ENCODE measurements around the gene KLHL18. TPM values are rescaled to one million over a fixed set of nuclear protein-coding genes. Genes with fewer than 3 reads are reported as not detected.

Gene KLHL18
- polyA plus RNA-seq, 1 donor from 2014 or later, result 37.0 TPM

- no peak for TF ChIP-seq EZH2 (IDR thresholded peaks at IDR 0.05; ENCODE audit: borderline replicate concordance, insufficient read depth, low read length, poor library complexity, severe bottlenecking)
- no peak for TF ChIP-seq EP300 (conservative IDR thresholded peaks at IDR 0.05; ENCODE audit: poor library complexity, severe bottlenecking)
- no peak for TF ChIP-seq SMC3 (conservative IDR thresholded peaks at IDR 0.05; ENCODE audit: poor library complexity)
- TF ChIP-seq MXI1 (conservative IDR thresholded peaks at IDR 0.05; ENCODE audit: poor library complexity, severe bottlenecking), result no peak
- H3K36me3 ChIP-seq (ENCODE audit: insufficient read depth, low read length), result peaks cover 3% of the 10 kb centered on the region
These were observed 57.2 kb downstream of the KLHL18 start for GRCh38 chr3:47339951-47340350.

GRCh38 chr3:47340866-47341265 is 58.1 kb downstream of the KLHL18 start:
- Histone ChIP-seq H3K4me2 (ENCODE audit: low read length) (no peak overlapping the region), H3K9me3 (ENCODE audit: low read length) (no peaks in the 10 kb centered on the region), H3K4me3 (ENCODE audit: low read length) (no peak overlapping the region), H3K36me3 (ENCODE audit: insufficient read depth, low read length) (no peaks in the 10 kb centered on the region), H4K20me1 (ENCODE audit: insufficient read depth) (no peaks in the 10 kb centered on the region), H3K79me2 (replicated peaks; ENCODE audit: insufficient read depth, low read length) (no peaks in the 10 kb centered on the region), H3K27ac (ENCODE audit: low read length) (no peak overlapping the region), H2AFZ (ENCODE audit: low read depth, low read length) (no peak overlapping the region), H3K9me2 (ENCODE audit: insufficient read depth, low read length) (no peaks in the 10 kb centered on the region), H3F3A (ENCODE audit: insufficient read depth, low read length, poor library complexity, severe bottlenecking) (no peaks in the 10 kb centered on the region), H3K27me3 (ENCODE audit: insufficient read depth, low read depth, low read length) (no peaks in the 10 kb centered on the region), H3K9ac (ENCODE audit: low read length) (no peak overlapping the region)
- TF ChIP-seq MXI1 (conservative IDR thresholded peaks at IDR 0.05; ENCODE audit: poor library complexity, severe bottlenecking), result no peak
- TF ChIP-seq EP300 (conservative IDR thresholded peaks at IDR 0.05; ENCODE audit: poor library complexity, severe bottlenecking), result no peak
- TF ChIP-seq SMC3 (conservative IDR thresholded peaks at IDR 0.05; ENCODE audit: poor library complexity), result no peak
- TF ChIP-seq REST (IDR thresholded peaks at IDR 0.05; ENCODE audit: borderline replicate concordance), result no peak
- TF ChIP-seq RAD21 (conservative IDR thresholded peaks at IDR 0.05), result no peak
- TF ChIP-seq POLR2AphosphoS5 (IDR thresholded peaks at IDR 0.05), result no peak

More at GRCh38 chr3:47339951-47340350, 57.2 kb downstream of the KLHL18 start:
- Histone ChIP-seq H2AFZ (ENCODE audit: low read depth, low read length) (no peak overlapping the region), H3K9me3 (ENCODE audit: low read length) (no peaks in the 10 kb centered on the region), H3K9me2 (ENCODE audit: insufficient read depth, low read length) (no peaks in the 10 kb centered on the region), H3K9ac (ENCODE audit: low read length) (no peak overlapping the region), H3K79me2 (replicated peaks; ENCODE audit: insufficient read depth, low read length) (no peaks in the 10 kb centered on the region), H3K4me3 (ENCODE audit: low read length) (no peak overlapping the region), H3K4me2 (ENCODE audit: low read length) (no peak overlapping the region), H3K27me3 (ENCODE audit: insufficient read depth, low read depth, low read length) (no peaks in the 10 kb centered on the region), H3F3A (ENCODE audit: insufficient read depth, low read length, poor library complexity, severe bottlenecking) (no peaks in the 10 kb centered on the region), H3K27ac (ENCODE audit: low read length) (no peak overlapping the region), H4K20me1 (ENCODE audit: insufficient read depth) (no peaks in the 10 kb centered on the region)

- no peak overlapping the region for H3K9ac ChIP-seq (ENCODE audit: low read length)
- H2AFZ ChIP-seq (ENCODE audit: low read depth, low read length), result no peak overlapping the region
- H3K9me2 ChIP-seq (ENCODE audit: insufficient read depth, low read length), result no peaks in the 10 kb centered on the region
- H3K27ac ChIP-seq (ENCODE audit: low read length), result no peak overlapping the region
- H3F3A ChIP-seq (ENCODE audit: insufficient read depth, low read length, poor library complexity, severe bottlenecking), result no peaks in the 10 kb centered on the region
- no peaks in the 10 kb centered on the region for H3K79me2 ChIP-seq (replicated peaks; ENCODE audit: insufficient read depth, low read length)
- no peak for TF ChIP-seq REST (IDR thresholded peaks at IDR 0.05; ENCODE audit: borderline replicate concordance)
- no peak for TF ChIP-seq CTCF (IDR thresholded peaks at IDR 0.05; ENCODE audit: poor library complexity, severe bottlenecking)
- no peak for TF ChIP-seq EZH2 (IDR thresholded peaks at IDR 0.05; ENCODE audit: borderline replicate concordance, insufficient read depth, low read length, poor library complexity, severe bottlenecking)
- TF ChIP-seq POLR2AphosphoS5 (IDR thresholded peaks at IDR 0.05), result no peak
- TF ChIP-seq SMC3 (conservative IDR thresholded peaks at IDR 0.05; ENCODE audit: poor library complexity), result no peak
- TF ChIP-seq RAD21 (conservative IDR thresholded peaks at IDR 0.05), result no peak
- no peak for TF ChIP-seq EP300 (conservative IDR thresholded peaks at IDR 0.05; ENCODE audit: poor library complexity, severe bottlenecking)
- no peak for TF ChIP-seq MXI1 (conservative IDR thresholded peaks at IDR 0.05; ENCODE audit: poor library complexity, severe bottlenecking)
- TF ChIP-seq TAF1 (IDR thresholded peaks at IDR 0.05; ENCODE audit: low read depth), result no peak
- no peak overlapping the region for H3K4me3 ChIP-seq (ENCODE audit: low read length)
- H3K27me3 ChIP-seq (ENCODE audit: insufficient read depth, low read depth, low read length), result no peaks in the 10 kb centered on the region
- H3K4me2 ChIP-seq (ENCODE audit: low read length), result no peak overlapping the region
- H3K36me3 ChIP-seq (ENCODE audit: insufficient read depth, low read length), result no peaks in the 10 kb centered on the region
- no peaks in the 10 kb centered on the region for H4K20me1 ChIP-seq (ENCODE audit: insufficient read depth)
- no peaks in the 10 kb centered on the region for H3K9me3 ChIP-seq (ENCODE audit: low read length)
These were observed 59.4 kb downstream of the KLHL18 start for GRCh38 chr3:47342151-47342550.
